Omental fat pad (tissue), 4 donors: ENCODE results near the gene HAS3. TPM values are rescaled to one million over a fixed set of nuclear protein-coding genes. Genes with fewer than 3 reads are reported as not detected.
"Not testable (repeated sequence)": the region's sequence is repeated elsewhere in the genome, so short reads cannot be mapped to it uniquely, and the experiment has no call there.

Source experiments
- ATAC-seq: fragments of 150-250 bp; one replicate; pipeline ENCODE4 v1.9.1; 2016; ENCODE audit warnings: mild to moderate bottlenecking, moderate library complexity; ENCODE audit not compliant: low FRiP score
- DNase-seq: peaks from one replicate; pipeline ENCODE4 v3.0.0-alpha.2; 2019; ENCODE audit warnings: low spot score
- CTCF ChIP-seq, 3 donors: fragments of 450-650 bp; IDR thresholded peaks; one replicate each; pipeline ENCODE4 v1.5.1; 2016 to 2017; ENCODE audit warnings: antibody characterized with exemption in 3 of 3, mild to moderate bottlenecking in 3 of 3, moderate library complexity in 2 of 3
- total RNA-seq, 4 donors: library from RNA; depleted of rRNA; stranded (reverse); fragments of >200 nt; gene quantifications; one replicate each; pipeline ENCODE4 v1.1.0, GENCODE V29; 2016

The HAS3 gene
- total RNA-seq, 4 donors from 2014 or later, result 0.36 to 2.2 (median 1.2) TPM

- no peak for ATAC-seq
- DNase-seq, result no peak
- no peak for TF ChIP-seq CTCF (IDR thresholded peaks at IDR 0.05)
Measured at GRCh38 chr16:69133373-69133954, 28.0 kb downstream of the HAS3 start.

GRCh38 chr16:69138608-69139007, 33.2 kb downstream of the HAS3 start:
- DNase-seq (no peak), ATAC-seq (no peak)
- TF ChIP-seq CTCF (IDR thresholded peaks at IDR 0.05), result no peak

- not testable (repeated sequence) for ATAC-seq, DNase-seq
Measured at GRCh38 chr16:69139464-69139863, 34.0 kb downstream of the HAS3 start.

- DNase-seq (no peak), ATAC-seq (no peak)
- no peak for TF ChIP-seq CTCF (IDR thresholded peaks at IDR 0.05)
Measured at GRCh38 chr16:69141014-69141413, 35.6 kb downstream of the HAS3 start.

- ATAC-seq (no peak), DNase-seq (no peak)
- no peak for TF ChIP-seq CTCF (IDR thresholded peaks at IDR 0.05)
Measured at GRCh38 chr16:69141936-69142335, 36.5 kb downstream of the HAS3 start.

- no peak for TF ChIP-seq CTCF (IDR thresholded peaks at IDR 0.05)
- ATAC-seq (no peak), DNase-seq (no peak)
Measured at GRCh38 chr16:69143116-69143515, 37.7 kb downstream of the HAS3 start.

- TF ChIP-seq CTCF (IDR thresholded peaks at IDR 0.05), result no peak
- ATAC-seq (peak; percentile 79), DNase-seq (no peak)
Measured at GRCh38 chr16:69145658-69146057, 40.2 kb downstream of the HAS3 start.

- ATAC-seq, DNase-seq: not testable (repeated sequence)
Measured at GRCh38 chr16:69149621-69150020, 44.2 kb downstream of the HAS3 start.
